GM19452 (cell line): Measurements from ENCODE around the gene TRIM65.

Experiments
- ATAC-seq: cut with Tn5 transposase; IDR thresholded peaks from one replicate; pipeline ENCODE4 v1.9.1; 2021; ENCODE audit not compliant: unreplicated experiment

Gene TRIM65

DNA sequence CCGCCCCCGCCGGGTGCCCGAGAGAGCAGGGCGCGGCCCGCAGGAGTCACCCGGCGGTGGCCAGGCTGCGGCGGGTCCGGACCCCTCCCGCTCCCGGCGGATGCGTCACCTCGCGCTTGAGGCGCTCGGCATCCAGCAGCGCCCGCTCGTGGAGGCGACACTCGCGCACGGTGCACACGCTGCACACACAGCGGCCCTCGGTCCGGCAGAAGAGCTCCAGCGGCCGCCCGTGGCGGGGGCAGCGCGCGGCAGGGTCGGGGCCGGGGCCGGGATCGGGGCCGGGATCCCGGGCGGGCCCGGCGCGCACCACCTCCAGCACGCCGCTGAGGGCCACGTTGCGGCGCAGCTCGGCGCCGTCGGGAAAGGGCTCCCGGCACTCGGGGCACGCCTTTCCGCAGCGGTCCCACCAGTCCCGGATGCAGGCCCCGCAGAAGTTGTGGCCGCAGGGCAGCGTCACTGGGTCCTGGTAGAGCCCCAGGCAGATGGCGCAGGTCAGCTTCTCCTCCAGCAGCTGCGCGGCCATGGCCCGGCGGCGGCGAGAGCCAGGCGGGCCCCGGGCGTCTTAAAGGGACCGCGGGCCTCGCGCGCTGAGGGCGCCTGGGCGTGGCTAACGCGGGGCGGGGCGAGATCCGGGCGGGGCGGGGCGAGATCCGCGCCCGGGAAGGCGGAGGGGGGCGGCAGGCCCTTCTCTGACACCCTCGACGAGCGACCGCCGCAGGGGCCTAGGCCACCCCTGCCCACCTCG is at the start of gene TRIM65:
TSS of gene TRIM65 (minus strand) at position 537 of the 745 bp plus-strand sequence. CDS start at position 523, 14 bp downstream.
- peak; percentile 57 for ATAC-seq

DNA sequence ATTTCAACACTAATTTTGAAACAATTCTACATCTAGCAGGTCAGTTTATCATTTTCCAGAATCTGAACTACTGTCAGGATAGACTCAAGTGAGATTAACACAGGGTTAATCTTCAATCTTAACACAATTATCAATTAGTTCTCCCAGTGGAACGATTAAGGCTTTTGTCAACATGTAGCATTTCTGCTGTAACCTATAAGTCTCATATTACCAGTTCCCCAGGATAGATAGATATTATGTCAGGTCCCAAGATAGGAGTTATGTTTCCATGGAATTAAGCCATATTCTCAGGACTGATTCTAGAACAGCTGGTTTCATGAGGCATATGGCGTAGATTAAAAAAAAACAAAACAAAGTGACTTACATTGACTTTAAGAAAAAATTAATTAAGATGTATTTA is 48.5 kb upstream of the TRIM65 start:
- no peak for ATAC-seq

DNA sequence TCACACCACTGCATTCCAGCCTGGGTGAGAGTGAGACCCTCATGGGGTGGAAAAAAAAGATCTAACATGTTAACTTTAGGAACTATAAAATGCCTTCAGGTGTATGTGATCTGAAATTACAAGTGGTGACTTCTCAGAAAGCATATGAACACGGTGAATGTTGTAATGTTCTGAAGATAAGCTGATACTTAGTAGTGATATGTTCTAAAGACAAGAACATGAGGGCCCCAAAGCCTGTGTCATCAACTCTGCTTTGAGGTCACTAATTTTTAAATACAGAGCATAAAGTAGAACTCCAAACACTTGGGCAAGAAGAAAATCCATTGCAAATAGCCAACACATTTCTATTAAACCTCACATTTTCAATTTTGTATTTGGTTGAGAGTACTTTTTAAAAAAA is 46.7 kb upstream of the TRIM65 start:
- no peak for ATAC-seq

GRCh38 chr17:75942473-75942872 is 45.7 kb upstream of the TRIM65 start:
- no peak for ATAC-seq

DNA sequence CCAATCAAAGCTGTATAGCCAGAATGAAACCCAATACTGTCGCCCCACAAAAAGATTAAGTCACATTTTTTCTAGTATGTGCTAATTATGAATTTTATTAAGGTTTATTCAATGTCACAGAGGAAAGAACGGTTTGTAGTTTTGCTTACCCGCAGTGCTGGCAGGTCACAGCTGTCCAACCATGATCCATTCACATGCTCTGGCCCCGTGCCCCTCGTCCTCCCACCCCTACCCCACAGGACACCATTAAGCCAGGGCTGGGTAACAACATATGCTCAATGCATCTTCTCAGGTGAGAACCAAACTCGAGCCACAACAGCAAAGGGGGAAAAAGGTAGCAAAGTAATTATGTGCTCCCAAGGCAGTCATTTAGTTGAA is 44.7 kb upstream of the TRIM65 start:
- no peak for ATAC-seq

- ATAC-seq = peak; percentile 98
Observed at GRCh38 chr17:75940727-75941441, 44.1 kb upstream of the TRIM65 start, which contains the start of gene FBF1. TSS of gene FBF1 (minus strand) at chr17:75941042. CDS start at chr17:75938149, 2,893 bp downstream.

GRCh38 chr17:75937652-75938051 is 40.9 kb upstream of the TRIM65 start:
- no peak for ATAC-seq

- no peak for ATAC-seq
Observed at GRCh38 chr17:75933808-75934207, 37.1 kb upstream of the TRIM65 start.

GRCh38 chr17:75932852-75933251 is 36.1 kb upstream of the TRIM65 start:
- ATAC-seq = no peak

DNA sequence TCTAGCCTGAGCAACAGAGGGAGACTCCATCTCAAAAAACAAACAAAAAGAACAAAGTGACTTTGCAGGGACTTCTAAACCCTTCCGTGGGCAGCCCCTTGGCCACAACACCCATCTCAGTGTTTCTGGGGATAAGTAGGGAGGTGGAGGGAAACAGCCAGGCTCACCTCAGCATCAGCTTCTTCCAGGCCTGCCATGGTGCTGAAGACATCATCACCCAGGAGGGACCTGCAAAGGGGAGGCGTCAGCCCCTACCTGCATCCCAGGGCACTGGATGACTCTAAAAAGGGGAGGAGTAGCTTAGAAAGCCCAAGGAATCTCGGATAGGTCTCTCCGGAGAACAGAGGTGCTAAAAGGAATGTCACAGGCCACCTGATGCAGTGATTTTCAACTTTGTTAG is 34.3 kb upstream of the TRIM65 start:
- ATAC-seq = no peak

- ATAC-seq = no peak
Observed at GRCh38 chr17:75927286-75927922, 30.7 kb upstream of the TRIM65 start.

DNA sequence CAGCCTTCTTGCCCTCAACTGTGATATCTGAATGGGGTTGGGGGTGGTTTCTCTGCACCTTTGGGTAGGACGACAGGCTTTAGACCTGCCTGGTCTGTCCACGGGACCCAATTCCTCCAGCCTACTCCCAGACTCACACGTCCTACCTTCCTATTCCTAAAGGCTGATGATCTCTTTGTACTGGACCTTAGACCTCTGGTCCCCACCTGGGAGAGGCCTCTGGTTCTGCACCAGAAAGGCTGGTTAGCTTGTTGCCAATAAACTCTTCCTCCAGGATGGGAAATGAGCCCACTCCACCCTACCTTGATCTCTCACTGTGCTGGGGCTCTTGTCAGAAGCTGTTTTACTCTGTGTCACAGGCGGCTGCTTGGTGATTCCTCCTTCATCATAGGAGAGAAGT is 29.7 kb upstream of the TRIM65 start:
- ATAC-seq = no peak

GRCh38 chr17:75925912-75926311 is 29.2 kb upstream of the TRIM65 start:
- no peak for ATAC-seq

DNA sequence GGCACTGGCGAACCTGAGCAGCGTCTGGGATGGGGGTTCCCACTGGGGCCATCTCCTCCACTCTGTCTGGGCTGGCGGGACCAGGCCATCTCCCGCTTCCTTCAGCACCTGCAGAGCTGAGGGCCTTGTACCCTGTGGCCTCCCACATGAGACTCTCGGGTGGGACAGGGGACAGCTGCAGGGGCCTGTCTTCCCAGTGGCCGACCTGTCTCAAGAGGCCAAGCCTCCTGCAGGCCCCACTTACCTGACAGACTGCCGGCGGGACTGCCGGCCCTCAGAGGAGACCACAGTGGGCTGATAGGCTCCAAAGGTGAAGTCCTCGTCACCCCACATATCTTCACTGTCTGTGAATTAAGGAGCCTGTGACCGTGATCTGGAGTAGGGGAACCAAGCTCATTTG is 28.4 kb upstream of the TRIM65 start:
- no peak for ATAC-seq

- no peak for ATAC-seq
Observed at GRCh38 chr17:75922963-75923874, 26.5 kb upstream of the TRIM65 start.

- no peak for ATAC-seq
Observed at GRCh38 chr17:75922173-75922961, 25.6 kb upstream of the TRIM65 start.

DNA sequence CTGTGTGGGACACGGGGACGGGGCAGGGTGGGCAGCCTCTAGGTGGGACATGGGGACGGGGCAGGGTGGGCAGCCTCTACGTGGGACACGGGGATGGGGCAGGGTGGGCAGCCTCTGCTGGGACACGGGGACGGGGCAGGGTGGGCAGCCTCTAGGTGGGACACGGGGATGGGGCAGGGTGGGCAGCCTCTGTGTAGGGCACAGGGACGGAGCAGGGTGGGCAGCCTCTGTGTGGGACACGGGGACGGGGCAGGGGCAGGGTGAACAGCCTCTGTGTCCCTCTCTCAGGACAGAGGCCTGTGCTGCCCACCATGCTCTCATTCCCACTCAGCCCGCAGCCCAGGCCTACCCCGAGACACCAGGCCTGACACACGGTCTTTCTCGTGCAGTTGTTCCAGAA is 24.8 kb upstream of the TRIM65 start:
- no peak for ATAC-seq

DNA sequence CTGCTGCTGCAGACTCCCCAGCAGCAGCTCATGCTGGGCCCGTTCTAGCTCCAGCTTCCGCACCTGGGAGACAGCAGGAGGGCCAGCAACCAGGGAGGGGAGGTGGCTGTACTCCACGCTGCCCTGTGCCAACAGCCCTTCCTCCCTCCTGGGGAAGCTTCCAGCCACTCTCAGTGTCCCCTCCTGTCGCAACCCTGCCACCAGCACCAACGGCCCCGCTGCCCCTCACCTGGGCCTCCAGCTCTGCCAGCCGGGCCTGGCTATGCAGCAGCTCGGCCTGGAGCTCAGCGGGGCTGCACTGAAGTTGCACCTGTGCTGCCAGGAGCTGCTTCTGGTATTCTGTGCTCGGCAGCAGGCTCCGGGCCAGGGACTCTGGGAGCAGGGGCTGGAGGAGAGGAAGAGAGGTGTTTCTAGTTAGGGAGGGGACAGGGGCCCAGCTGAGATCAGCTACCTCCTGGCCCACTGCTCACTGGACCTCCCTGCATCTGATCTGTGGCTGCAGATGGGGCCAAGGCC is 23.4 kb upstream of the TRIM65 start:
- ATAC-seq = no peak

GRCh38 chr17:75919611-75920010 is 22.9 kb upstream of the TRIM65 start:
- no peak for ATAC-seq

- no peak for ATAC-seq
Observed at GRCh38 chr17:75917917-75918445, 21.2 kb upstream of the TRIM65 start.
